ENCODE data around the gene SLC35E2B.
"Not testable (repeated sequence)": the region's sequence is repeated elsewhere in the genome, so short reads cannot be mapped to it uniquely, and the experiment has no call there.

DNA sequence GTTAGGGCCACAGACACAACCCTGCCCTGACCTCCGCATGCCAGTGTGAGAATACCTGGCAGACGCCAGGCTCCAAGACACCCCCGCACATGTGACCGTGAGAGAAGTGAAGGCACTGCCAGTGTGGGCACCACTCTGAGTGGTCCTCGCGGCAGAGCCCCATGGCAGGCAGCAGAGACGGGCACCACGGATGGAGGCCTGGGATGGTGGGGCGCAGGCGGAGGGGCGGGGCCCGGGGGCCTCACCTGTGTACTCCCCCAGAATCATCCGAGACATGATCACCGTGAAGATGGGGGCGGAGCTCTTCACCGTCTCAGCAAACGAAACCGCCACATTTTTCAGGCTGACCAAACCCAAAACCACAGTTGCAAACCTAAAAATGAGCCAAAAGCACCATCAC lies 17.4 kb downstream of the SLC35E2B start:
- TF ChIP-seq POLR2A, POLR2AphosphoS5 (IDR thresholded peaks at IDR 0.05; ENCODE audit: low read depth, low read length): not testable (repeated sequence)

Measured in GM12892 (cell line).